Measurements from ENCODE around the gene STPG1.
"Not testable (repeated sequence)": the region's sequence is repeated elsewhere in the genome, so short reads cannot be mapped to it uniquely, and the experiment has no call there.

Gene STPG1, protein sequence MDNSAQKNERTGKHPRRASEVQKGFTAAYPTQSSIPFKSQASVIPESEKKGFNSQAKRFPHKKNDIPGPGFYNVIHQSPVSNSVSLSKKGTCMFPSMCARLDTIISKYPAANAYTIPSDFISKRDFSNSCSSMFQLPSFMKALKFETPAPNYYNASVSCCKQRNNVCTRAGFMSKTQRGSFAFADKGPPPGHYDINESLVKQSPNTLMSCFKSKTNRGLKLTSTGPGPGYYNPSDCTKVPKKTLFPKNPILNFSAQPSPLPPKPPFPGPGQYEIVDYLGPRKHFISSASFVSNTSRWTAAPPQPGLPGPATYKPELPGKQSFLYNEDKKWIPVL
- total RNA-seq, result 1.2 to 8.2 (median 4.5) reads per million in 17 experiments

DNA sequence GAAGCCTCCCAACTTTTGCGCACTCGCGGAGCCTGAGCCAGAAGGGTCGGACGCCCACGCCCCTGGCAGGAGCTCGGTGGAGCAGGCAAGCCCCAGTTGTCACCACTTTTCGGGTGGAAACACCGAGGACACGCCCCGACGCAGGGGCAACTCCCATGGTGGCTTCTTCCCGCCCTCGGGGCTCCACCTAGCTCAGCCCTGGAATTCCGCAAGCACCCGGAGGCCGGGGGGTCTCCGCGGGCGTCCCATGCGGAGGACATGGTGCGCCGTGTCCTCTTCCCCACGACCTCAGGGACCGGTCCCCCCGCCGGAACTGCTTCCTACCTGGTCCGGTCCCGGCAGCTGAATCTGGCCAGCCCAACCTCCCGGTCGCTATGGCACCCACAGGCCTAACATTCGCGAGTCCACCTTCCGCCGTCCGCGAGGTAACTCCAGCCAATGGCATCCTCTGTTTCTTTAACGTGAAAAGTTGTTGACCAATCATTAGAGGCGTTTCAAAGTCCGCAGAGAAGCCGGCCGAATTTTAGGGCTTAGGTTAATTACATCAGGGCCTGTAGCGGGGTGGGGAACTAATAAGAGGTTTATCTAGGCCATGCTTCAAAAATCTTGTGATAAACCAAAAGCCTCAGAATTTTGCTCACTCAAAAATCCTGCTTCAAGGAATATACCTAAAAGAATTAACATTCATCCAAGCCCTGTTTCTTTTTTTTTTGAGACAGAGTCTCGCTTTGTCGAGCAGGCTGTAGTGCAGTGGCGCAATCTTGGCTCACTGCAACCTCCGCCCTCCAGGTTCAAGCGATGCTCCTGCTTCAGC, at the start of gene STPG1:
Gene STPG1, minus strand, starts transcription at position 433 of the 814 bp plus-strand sequence. CDS start 12,394 bp downstream, outside the sequence.
- DNase-seq, result peak; percentile 88 to 97 (median 90)

GRCh38 chr1:24462128-24462527, 48.5 kb upstream of the STPG1 start:
- not testable (repeated sequence) for DNase-seq

DNA sequence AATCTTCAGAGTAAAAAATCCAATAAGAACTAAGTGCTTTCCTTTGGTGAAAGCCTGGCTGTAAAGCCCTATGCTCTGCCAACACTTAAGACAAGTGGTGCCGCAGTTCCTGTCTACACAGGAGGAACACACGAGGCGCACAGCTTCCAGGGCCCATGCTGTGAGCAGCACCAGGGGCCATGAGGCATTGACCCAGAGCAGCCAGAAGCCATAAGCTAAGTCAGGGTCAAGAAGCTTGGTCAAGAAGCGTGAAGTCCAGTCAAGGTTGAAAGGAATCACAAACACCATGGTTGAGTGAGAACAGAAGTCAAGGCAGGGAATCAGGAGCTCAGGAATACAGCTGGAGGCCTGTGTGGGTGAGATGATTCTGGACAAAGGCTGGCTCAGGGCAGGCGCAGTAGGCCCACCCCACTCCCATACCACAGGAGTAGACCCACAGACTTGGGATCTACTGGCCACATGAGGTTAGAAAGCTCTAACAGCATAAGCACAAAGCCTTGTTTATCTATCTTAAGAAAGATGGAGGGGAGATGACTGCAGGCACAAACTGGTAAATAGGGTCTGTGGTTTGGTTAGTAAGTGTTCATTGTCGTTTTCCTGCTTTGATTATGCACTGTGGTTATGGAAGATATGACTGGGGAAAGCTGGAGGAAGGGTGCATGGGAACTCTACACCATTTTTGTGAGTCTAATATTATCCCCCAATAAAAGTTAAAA, 46.1 kb upstream of the STPG1 start:
- DNase-seq, result no peak

- DNase-seq, result no peak
Measured at GRCh38 chr1:24457866-24458265, 44.3 kb upstream of the STPG1 start.

DNA sequence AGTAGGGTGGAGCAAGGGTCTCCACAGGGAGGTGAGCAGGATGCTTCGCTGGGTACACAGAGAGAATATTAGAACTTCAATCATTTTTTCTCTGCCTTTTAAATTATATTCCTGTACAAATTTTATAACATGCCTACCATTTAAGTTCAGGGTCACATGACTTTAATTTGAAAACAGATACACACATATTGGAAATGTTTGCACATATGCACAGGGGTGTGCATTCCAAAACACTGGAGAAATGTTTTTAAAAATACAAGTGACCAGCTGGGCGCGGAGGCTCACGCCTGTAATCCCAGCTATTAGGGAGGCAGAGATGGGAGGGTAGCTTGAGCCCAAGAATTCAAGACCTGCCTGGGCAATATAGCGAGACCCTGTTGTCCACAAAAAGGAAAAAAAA, 41.7 kb upstream of the STPG1 start:
- no peak for DNase-seq

GRCh38 chr1:24454673-24455072, 41.1 kb upstream of the STPG1 start:
- DNase-seq, result peak in 3 of 4 experiments; percentile 33 to 53 (median 36)

GRCh38 chr1:24452922-24453485, 39.4 kb upstream of the STPG1 start:
- no peak for DNase-seq

- no peak for DNase-seq
Measured at GRCh38 chr1:24451746-24452145, 38.2 kb upstream of the STPG1 start.

GRCh38 chr1:24450857-24451397, 37.3 kb upstream of the STPG1 start:
- DNase-seq, result no peak

DNA sequence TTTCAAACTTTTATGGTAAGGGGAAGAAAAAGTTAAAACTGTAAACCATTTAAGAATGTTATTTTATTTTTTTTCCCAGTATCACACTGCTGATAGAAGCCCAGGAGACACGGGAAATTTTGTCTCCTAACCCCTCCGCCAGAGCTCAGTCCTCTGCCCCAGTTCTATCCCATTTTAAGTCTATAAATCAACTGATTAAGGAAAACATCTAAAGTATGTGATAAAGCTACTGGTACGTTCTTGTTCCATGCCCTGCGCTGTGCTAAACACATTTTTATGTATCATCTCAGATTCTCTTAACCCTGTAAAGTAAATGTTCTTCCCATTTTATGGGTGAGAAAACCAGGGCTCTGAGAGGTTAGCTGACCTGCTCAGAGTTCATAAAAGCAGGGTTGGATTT, 36.7 kb upstream of the STPG1 start:
- DNase-seq, result no peak

GRCh38 chr1:24446446-24446845, 32.9 kb upstream of the STPG1 start:
- not testable (repeated sequence) for DNase-seq

DNA sequence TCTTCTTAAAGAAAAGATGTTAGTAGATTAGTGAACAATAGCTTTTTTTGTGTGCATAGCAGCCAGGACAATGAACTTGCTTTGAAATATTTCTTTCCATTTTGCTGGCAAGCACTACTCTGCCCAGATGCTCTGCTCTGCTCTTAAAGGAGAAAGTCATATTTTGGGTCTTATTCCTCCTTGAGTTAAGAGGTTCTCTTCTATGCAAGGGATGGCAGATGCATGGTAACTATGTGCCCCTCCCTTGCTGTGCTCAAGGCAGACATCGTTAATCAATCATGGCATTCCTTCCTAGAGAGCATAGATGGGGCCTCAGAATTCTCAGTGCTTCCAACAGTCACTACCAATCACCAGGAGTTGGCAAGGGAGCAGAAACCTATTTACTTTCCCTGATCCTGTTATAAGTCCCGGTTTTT, 29.7 kb upstream of the STPG1 start:
- DNase-seq, result no peak

DNA sequence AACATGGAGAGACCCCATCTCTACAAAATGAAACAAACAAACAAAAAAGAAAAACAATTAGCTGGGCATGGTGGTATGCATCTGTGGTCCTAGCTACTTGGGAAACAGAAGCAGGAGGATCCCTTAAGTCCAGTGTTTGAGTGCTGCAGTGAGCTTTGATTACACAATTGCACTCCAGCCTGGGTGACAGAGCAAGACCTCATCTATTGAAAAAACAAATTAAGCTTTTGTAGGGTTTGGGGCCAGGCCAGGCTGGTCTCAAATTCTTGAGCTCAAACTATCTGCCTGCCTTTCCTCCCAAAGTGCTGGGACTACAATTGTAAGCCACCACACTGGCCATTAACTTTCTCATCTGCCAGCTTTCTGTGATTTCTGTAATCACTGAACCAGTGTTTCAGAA, 29.2 kb upstream of the STPG1 start:
- DNase-seq, result no peak

GRCh38 chr1:24441996-24442668, 28.6 kb upstream of the STPG1 start:
- no peak for DNase-seq

DNA sequence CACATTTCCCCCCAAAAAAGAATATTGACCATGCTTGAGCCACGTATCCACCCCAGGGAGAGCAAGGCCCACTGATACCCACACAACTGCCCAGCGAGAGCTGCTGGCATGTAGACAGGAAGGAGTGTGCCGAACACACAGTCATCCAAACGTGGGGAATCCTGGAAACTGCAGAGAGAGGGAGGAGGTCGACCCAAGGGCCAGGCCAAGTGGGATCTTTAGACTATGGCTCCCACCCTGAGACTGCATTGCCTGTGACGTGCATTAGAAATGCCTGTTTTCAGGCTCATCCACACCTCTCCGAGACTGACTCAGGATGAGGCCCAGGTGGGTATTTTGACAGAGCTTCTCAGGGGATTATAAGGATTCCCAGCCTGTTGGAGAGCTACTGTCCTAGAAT, 27.9 kb upstream of the STPG1 start:
- no peak for DNase-seq

DNA sequence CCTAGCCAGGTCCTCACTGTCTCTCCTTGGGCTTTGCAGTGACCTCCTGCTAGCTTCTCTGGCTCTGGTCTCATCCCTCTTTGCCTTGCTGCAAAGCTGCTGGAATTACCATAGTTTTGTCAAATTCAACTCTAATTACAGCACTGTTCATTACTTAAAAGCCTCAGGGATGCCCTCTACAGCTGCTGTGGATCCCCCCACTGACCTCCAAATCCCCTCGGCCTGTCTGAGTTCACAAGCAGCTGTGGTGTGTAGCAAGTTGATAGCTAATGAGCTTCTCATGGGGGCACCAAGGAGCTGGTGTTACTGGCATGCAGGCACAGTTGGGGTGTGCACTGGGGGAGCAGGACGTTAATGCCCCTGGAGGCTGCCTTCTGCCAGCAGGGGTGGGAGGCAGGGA, 26.9 kb upstream of the STPG1 start:
- DNase-seq, result no peak

DNA sequence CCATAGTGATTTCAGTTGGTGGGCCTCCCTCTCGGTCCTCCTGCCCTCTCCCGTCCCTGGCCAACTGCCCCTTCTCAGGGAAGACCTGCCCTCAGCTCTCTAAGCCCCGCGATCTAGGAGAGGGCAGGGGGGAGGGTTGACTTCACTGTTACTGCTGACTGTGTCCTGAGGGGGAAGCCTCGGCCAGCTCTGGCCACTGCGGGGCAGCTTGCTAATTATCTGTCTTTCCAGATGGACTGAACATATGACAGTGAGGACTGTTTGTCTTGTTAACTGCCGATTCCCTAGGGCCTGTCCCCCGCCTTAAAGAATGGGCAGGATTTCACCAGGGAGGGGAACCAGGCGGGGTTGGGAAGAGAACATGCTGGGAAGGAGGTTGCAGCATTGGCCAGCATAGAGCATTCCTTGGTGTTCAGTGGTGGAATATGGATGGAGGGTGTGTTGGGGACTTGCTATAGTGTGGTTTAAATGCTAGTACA, 24.9 kb upstream of the STPG1 start:
- DNase-seq, result no peak

DNA sequence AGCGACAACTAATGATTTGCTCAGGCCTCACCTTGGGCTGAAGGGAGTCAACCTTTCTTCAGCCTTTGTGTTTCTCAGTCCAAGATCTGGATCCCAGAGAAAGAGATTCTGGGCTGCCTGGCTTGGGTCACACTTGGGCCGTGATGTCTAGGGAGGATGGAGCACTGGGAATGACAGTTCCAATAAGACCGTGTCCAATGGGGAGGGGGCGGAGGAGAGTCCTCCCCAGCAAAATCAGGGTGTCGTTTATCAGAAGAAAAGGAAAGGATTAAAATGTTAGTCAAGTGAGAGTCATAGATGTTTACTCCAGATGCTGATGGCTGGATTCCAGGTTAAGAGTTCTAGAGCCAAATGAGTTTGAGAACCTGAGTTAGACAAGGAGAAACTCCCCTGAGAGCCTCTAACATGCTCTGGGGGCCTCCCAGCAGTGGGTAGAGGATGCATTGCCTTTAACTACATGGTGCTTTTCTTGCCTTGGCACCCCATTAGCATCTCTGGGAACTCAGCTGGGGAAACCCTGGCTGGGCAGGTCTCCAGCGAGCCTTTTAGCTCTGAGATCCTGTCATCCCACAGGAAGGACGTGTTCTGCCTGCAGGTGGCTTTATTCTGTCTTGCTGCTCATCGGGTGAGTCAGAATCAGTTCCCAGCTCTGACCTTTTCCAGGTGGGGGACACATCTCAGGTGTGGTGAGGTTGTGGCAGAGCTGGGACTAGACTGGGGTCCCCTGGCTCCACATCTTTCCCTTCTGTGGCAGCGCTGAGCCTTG, 24.2 kb upstream of the STPG1 start:
- no peak for DNase-seq

DNA sequence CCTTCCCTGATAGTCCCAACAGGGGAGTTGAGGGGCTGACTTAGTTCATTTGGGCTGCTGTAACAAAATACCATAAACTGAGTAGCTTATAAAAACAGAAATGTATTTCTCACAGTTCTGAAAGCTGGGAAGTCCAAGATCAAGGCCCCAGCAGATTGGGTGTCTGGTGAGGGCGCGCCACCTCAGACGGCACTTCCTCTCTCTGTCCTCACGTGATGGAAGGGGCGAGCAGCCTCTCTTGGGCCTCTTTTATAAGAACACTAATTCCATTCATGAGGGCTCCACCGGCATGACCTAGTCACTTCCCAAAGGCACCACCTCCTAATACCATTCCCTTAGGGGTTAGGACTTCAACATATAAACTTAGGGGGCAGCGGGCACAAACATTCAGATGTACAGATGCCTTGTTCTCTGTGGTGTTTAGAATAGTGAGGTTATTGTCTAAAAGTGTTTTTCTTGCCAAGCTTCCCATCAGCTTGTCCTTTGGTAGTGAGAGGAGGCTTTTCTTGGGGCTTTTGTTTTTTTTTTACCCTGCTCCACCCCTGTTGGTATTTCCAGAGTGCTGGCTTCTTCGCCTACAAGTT, 22.3 kb upstream of the STPG1 start:
- DNase-seq, result peak in 1 of 4 experiments; percentile 6

- DNase-seq, result no peak
Measured at GRCh38 chr1:24427545-24427862, 13.9 kb upstream of the STPG1 start.
